Measurements from ENCODE around the gene UBIAD1.

UBIAD1 gene

DNA sequence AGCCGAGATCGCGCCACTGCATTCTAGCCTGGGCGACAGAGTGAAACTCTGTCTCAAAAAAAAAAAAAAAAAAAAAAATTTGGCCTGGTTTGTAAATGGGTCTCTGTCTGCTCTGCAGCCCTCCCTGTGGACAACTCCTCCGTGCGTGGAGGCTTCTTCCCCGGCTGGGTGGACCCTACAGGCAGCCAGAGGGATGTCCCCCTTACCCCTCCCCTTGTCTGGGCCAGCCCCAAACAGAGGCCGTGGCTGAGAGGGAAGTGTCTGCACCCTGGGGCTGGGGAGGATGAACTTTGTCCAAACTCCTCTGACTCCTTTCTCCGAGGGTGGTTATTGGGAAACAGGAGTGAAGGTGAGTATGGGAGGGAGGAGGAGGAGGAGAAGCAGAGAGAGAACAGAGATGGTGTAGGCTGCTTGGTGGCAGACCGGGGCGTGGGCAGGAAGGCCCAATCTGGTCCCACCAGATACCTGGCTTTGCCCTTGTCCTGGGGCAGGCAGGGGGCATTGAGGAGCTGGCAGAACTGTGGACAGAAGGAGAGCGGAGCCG, 61.3 kb downstream of the UBIAD1 start:
- no peaks in the 10 kb centered on the region for H3K36me3 ChIP-seq
- peaks cover 13% of the 10 kb centered on the region for H3K27me3 ChIP-seq
- H3K27ac ChIP-seq: no peak overlapping the region
- TF ChIP-seq, protein P1, sequence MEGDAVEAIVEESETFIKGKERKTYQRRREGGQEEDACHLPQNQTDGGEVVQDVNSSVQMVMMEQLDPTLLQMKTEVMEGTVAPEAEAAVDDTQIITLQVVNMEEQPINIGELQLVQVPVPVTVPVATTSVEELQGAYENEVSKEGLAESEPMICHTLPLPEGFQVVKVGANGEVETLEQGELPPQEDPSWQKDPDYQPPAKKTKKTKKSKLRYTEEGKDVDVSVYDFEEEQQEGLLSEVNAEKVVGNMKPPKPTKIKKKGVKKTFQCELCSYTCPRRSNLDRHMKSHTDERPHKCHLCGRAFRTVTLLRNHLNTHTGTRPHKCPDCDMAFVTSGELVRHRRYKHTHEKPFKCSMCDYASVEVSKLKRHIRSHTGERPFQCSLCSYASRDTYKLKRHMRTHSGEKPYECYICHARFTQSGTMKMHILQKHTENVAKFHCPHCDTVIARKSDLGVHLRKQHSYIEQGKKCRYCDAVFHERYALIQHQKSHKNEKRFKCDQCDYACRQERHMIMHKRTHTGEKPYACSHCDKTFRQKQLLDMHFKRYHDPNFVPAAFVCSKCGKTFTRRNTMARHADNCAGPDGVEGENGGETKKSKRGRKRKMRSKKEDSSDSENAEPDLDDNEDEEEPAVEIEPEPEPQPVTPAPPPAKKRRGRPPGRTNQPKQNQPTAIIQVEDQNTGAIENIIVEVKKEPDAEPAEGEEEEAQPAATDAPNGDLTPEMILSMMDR (IDR thresholded peaks at IDR 0.05): no peak
- no peaks in the 10 kb centered on the region for H3K9me3 ChIP-seq
- no peaks in the 10 kb centered on the region for H3K4me1 ChIP-seq (ENCODE audit: control insufficient read depth in 1 of 2, insufficient read depth in 1 of 2, low read depth in 1 of 2, low read length in 1 of 2)
- H3K4me3 ChIP-seq (ENCODE audit: low read depth in 1 of 2, low read length in 1 of 2): no peak overlapping the region

DNA sequence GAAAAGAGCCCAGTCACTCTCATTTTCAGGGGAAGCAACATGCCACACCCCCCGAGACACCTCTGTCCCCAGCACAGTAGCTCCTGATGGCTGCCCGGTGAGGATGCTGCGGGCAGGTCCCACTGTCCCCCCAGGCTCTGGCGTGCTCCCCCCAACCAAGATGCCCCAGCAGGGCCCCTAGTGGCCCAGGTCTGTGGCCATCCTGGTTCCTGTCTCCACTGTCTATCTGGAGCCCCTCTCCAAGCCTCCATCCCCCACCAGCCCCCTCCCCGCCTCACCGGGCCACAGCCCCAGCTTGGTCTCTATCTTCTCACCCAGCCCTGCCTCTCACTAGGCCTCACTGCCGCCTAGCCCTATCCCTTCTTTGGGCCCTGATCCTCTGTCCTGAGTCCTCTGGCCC, 61.8 kb downstream of the UBIAD1 start:
- H3K27me3 ChIP-seq: peaks cover 18% of the 10 kb centered on the region
- H3K9me3 ChIP-seq: no peaks in the 10 kb centered on the region
- no peaks in the 10 kb centered on the region for H3K4me1 ChIP-seq (ENCODE audit: control insufficient read depth in 1 of 2, insufficient read depth in 1 of 2, low read depth in 1 of 2, low read length in 1 of 2)
- TF ChIP-seq, protein P1 (IDR thresholded peaks at IDR 0.05): no peak
- H3K4me3 ChIP-seq (ENCODE audit: low read depth in 1 of 2, low read length in 1 of 2): no peak overlapping the region
- no peaks in the 10 kb centered on the region for H3K36me3 ChIP-seq
- no peak overlapping the region for H3K27ac ChIP-seq

DNA sequence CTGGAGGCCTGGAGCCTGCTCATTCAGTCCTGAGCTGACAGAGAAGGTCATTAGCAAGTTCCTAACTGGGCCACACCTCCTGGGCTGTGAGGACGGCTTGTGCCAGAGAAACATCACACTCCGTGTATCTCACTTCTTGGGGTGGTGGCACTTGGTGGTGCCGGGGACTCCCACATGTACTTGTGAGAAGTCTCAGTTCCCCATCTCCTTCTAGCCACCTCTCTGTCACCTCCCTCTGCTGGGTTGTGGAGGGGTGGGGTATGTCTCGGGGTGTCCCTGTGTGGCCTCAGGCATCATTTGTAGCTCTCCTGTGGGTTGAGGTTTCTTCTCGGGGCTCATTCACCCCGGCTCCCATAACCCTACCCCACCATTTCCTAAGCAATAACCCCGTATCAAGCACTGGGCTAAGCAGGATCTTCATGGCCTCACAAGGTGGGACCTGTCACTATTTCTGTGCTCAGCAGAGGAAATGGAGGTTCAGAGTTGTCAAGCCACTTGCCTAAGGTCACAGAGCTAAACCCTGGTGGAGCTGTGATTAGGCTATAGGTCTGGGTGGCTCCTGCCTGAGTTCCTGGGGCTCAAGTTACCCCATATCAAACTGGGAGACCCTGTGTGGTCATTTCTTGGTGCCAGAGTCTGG, 62.5 kb downstream of the UBIAD1 start:
- Histone ChIP-seq H3K27me3 (peaks cover 25% of the 10 kb centered on the region), H3K27ac (no peak overlapping the region)

DNA sequence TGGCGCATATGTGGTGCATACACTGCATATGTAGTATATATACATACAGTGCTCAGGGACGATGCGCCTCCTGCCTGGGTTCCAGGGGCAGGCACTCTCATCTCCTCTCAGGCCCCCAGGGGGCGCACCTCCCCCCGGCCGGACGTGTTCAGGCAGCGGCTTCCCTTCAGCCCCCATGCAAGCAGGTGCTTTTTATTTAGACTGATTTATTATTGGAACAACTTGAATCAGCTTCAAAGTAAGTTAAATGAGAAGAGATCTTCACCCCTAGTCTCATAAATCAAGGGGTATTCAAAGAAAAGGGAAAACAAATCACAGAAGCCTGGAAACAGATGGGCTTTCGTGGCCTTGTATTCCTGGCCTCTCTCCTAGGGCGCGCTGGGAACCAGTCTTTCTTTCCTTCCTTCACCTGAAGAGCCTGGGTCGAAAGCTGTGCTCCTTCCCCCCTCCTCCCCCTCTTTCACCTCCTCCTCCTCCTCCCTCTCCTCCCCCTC, 64.6 kb downstream of the UBIAD1 start:
- TF ChIP-seq, protein P1 (IDR thresholded peaks at IDR 0.05): no peak
- Histone ChIP-seq H3K27ac (no peak overlapping the region), H3K4me1 (ENCODE audit: control insufficient read depth in 1 of 2, insufficient read depth in 1 of 2, low read depth in 1 of 2, low read length in 1 of 2) (no peaks in the 10 kb centered on the region), H3K9me3 (no peaks in the 10 kb centered on the region), H3K36me3 (no peaks in the 10 kb centered on the region), H3K4me3 (ENCODE audit: low read depth in 1 of 2, low read length in 1 of 2) (no peak overlapping the region), H3K27me3 (peaks cover 46% of the 10 kb centered on the region)

More for the DNA sequence above, 62.5 kb downstream of the UBIAD1 start:
- Histone ChIP-seq H3K36me3 (no peaks in the 10 kb centered on the region), H3K9me3 (no peaks in the 10 kb centered on the region), H3K4me3 (ENCODE audit: low read depth in 1 of 2, low read length in 1 of 2) (no peak overlapping the region), H3K4me1 (ENCODE audit: control insufficient read depth in 1 of 2, insufficient read depth in 1 of 2, low read depth in 1 of 2, low read length in 1 of 2) (no peaks in the 10 kb centered on the region)
- TF ChIP-seq, protein P1 (IDR thresholded peaks at IDR 0.05): no peak
